ENCODE data around the gene GAL3ST3. TPM values are rescaled to one million over a fixed set of nuclear protein-coding genes. Genes with fewer than 3 reads are reported as not detected.

Gene GAL3ST3
- total RNA-seq, 2 experiments from 2014 or later: not detected

DNA sequence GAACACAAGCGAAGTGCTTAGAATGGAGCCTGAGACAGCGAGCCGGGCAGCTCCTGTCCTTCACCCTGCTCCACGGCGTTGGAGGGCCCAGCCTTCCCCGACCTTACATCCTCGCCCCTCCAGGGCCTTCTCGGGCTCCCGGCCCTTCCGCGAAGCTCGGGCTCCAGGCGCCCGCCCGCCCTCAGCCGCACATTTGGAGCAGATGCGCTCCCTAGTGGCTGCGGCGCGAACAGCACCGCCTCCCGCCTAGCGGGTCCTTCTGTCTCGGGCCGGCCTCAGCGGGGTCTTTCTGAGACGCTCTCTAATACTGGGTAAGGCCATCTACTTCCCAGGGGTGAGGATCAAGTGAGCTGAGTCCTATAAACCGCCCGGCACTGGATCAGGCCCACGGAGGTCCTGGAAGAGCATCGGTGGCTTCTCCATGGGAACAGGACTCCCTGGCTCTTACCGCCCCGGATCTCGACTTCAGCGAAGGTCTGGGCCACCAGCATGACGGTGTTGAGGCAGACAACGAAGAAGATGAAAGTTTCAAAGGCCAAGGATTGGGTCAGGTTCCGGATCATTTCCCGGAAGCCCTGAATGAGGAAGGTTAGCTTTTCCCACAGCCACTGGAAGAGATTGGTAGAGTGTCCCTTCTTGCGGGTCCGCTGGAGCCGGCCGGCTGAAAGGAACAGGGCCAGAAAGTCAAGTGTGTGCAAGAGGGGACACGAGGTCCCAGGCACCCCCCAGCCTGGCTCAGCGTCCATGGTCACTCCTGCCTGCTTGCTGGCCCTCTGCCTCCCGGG, 26.4 kb downstream of the GAL3ST3 start:
- CTCF ChIA-PET (ENCODE audit: unreplicated experiment): interaction anchor here (1.3 to 1.4 kb wide), 2 partner anchors 20 to 23 kb away, joined by 3 to 5 read pairs; partner anchors contain the start of gene BANF1
- Histone ChIP-seq H4K20me1 (ENCODE audit: insufficient read depth, low read length) (no peaks in the 10 kb centered on the region), H3K4me3 (ENCODE audit: low read depth, low read length, poor library complexity, severe bottlenecking) (no peak overlapping the region)

DNA sequence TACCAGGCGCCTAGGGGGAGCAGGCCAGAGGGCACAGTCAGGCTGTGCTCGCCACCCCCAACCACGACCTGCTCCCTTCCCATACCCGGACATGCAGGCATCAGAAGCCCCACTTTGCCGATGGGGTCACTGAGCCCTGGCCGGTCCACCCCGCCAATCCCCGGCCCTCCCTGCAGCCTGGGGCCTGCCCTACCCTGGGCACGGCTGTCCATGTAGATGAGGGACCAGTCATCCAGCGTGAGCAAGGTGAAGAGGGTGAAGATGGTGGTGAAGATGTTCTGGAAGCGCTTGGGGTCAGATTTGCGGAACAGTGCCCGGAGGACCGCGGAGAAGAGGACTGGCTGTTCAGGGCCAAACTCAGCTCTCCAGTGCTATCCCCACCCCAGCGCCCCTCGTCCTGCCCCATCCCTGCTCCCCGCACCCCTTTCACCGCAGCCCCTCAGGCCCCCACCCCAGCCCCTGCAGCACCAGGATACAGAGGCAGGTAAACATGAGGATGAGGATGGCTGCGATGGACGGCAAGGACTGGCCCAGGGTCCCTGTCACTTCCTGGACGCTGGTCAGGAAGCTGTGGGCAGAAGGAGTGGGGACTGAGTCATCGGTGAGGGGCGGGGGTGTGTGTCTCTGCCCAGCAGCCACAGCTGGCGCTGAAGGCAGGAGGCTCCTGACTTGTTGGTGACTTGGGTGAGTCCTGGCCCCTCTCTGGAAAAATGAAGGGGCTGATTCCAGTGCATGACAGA, 28.2 kb downstream of the GAL3ST3 start:
- no peak for TF ChIP-seq EZH2phosphoT487 (IDR thresholded peaks at IDR 0.05; ENCODE audit: borderline replicate concordance, low read depth, low read length)
- TF ChIP-seq, protein P1, sequence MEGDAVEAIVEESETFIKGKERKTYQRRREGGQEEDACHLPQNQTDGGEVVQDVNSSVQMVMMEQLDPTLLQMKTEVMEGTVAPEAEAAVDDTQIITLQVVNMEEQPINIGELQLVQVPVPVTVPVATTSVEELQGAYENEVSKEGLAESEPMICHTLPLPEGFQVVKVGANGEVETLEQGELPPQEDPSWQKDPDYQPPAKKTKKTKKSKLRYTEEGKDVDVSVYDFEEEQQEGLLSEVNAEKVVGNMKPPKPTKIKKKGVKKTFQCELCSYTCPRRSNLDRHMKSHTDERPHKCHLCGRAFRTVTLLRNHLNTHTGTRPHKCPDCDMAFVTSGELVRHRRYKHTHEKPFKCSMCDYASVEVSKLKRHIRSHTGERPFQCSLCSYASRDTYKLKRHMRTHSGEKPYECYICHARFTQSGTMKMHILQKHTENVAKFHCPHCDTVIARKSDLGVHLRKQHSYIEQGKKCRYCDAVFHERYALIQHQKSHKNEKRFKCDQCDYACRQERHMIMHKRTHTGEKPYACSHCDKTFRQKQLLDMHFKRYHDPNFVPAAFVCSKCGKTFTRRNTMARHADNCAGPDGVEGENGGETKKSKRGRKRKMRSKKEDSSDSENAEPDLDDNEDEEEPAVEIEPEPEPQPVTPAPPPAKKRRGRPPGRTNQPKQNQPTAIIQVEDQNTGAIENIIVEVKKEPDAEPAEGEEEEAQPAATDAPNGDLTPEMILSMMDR (conservative IDR thresholded peaks at IDR 0.05; ENCODE audit: low read length): no peak
- POLR2A ChIA-PET: no interaction called here

More for the DNA sequence above, 26.4 kb downstream of the GAL3ST3 start:
- no TSS peak for BruUV-seq (replicated peaks)
- H3K79me2 ChIP-seq (ENCODE audit: insufficient read depth, low read depth, low read length): no peaks in the 10 kb centered on the region
- peak; percentile 53 for DNase-seq (ENCODE audit: low spot score)
- H3K27ac ChIP-seq (ENCODE audit: low read depth, low read length, poor library complexity, severe bottlenecking): no peak overlapping the region
- H3K36me3 ChIP-seq (ENCODE audit: insufficient read depth, low read length): no peaks in the 10 kb centered on the region
- H3K9me3 ChIP-seq (ENCODE audit: low read length): no peaks in the 10 kb centered on the region
- H3K4me1 ChIP-seq (ENCODE audit: insufficient read depth, low read length, poor library complexity, severe bottlenecking): no peaks in the 10 kb centered on the region
- POLR2A ChIA-PET: no interaction called here
- H3K9me2 ChIP-seq (ENCODE audit: insufficient read depth, low read length): no peaks in the 10 kb centered on the region
- intact Hi-C loops (cut with micrococcal nuclease; ENCODE audit: unreplicated experiment): no loop called here
- H3K4me2 ChIP-seq (ENCODE audit: low read length): no peak overlapping the region
- TF ChIP-seq, protein P1 (conservative IDR thresholded peaks at IDR 0.05; ENCODE audit: low read length): peak; percentile 86
- no peak for TF ChIP-seq EZH2phosphoT487 (IDR thresholded peaks at IDR 0.05; ENCODE audit: borderline replicate concordance, low read depth, low read length)
- H2AFZ ChIP-seq (ENCODE audit: low read length): no peak overlapping the region

More for the DNA sequence above, 28.2 kb downstream of the GAL3ST3 start:
- Histone ChIP-seq H3K36me3 (ENCODE audit: insufficient read depth, low read length) (no peaks in the 10 kb centered on the region), H3K9me3 (ENCODE audit: low read length) (no peaks in the 10 kb centered on the region), H3K4me3 (ENCODE audit: low read depth, low read length, poor library complexity, severe bottlenecking) (no peak overlapping the region), H3K4me2 (ENCODE audit: low read length) (no peak overlapping the region), H3K79me2 (ENCODE audit: insufficient read depth, low read depth, low read length) (no peaks in the 10 kb centered on the region), H2AFZ (ENCODE audit: low read length) (no peak overlapping the region), H3K27ac (ENCODE audit: low read depth, low read length, poor library complexity, severe bottlenecking) (no peak overlapping the region), H3K4me1 (ENCODE audit: insufficient read depth, low read length, poor library complexity, severe bottlenecking) (no peaks in the 10 kb centered on the region), H4K20me1 (ENCODE audit: insufficient read depth, low read length) (no peaks in the 10 kb centered on the region), H3K9me2 (ENCODE audit: insufficient read depth, low read length) (no peaks in the 10 kb centered on the region)
- no TSS peak for BruUV-seq (replicated peaks)
- no peak for DNase-seq (ENCODE audit: low spot score)
- intact Hi-C loops (cut with micrococcal nuclease; ENCODE audit: unreplicated experiment): no loop called here
- CTCF ChIA-PET (ENCODE audit: unreplicated experiment): no interaction called here
